Ishikawa (cell line): ENCODE results near the gene ABHD11.

Experiments used
- MAX ChIP-seq: IDR thresholded peaks from 2 replicates; pipeline ENCODE4 v1.6.1; 2012
- TCF12 ChIP-seq: IDR thresholded peaks from 2 replicates; pipeline ENCODE4 v1.6.1; 2012; ENCODE audit warnings: low read depth
- TF ChIP-seq, protein P1 (sequence below): IDR thresholded peaks from 2 replicates; pipeline ENCODE4 v1.6.1; 2012; ENCODE audit warnings: low read depth, mild to moderate bottlenecking

DNA sequence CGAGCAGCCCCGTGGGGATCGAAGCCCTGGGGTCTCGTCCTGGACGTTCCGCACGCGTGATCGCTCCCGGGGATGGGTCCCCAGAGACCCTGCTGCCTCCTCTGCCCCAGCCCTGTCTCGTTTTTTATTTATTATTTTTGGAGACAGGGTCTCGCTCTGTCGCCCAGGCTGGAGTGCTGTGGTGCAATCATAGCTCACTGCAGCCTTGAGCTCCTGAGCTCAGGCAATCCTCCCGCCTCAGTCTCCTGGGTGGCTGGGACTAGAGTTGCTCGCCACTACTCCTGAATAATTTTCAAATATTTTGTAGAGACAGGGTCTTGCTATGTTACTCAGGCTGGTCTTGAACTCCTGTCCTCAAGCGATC is 18.8 kb downstream of the ABHD11 start:
- TF ChIP-seq, protein P1, sequence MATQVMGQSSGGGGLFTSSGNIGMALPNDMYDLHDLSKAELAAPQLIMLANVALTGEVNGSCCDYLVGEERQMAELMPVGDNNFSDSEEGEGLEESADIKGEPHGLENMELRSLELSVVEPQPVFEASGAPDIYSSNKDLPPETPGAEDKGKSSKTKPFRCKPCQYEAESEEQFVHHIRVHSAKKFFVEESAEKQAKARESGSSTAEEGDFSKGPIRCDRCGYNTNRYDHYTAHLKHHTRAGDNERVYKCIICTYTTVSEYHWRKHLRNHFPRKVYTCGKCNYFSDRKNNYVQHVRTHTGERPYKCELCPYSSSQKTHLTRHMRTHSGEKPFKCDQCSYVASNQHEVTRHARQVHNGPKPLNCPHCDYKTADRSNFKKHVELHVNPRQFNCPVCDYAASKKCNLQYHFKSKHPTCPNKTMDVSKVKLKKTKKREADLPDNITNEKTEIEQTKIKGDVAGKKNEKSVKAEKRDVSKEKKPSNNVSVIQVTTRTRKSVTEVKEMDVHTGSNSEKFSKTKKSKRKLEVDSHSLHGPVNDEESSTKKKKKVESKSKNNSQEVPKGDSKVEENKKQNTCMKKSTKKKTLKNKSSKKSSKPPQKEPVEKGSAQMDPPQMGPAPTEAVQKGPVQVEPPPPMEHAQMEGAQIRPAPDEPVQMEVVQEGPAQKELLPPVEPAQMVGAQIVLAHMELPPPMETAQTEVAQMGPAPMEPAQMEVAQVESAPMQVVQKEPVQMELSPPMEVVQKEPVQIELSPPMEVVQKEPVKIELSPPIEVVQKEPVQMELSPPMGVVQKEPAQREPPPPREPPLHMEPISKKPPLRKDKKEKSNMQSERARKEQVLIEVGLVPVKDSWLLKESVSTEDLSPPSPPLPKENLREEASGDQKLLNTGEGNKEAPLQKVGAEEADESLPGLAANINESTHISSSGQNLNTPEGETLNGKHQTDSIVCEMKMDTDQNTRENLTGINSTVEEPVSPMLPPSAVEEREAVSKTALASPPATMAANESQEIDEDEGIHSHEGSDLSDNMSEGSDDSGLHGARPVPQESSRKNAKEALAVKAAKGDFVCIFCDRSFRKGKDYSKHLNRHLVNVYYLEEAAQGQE: no peak
- TF ChIP-seq MAX (no peak), TCF12 (no peak)
